ENCODE results near the gene IGFN1. TPM values are rescaled to one million over a fixed set of nuclear protein-coding genes. Genes with fewer than 3 reads are reported as not detected.

IGFN1 gene
- total and polyA plus RNA-seq, 2 of the 4 experiments (the other 2 are of a cell fraction) = 0.05 TPM; not detected in 1

DNA sequence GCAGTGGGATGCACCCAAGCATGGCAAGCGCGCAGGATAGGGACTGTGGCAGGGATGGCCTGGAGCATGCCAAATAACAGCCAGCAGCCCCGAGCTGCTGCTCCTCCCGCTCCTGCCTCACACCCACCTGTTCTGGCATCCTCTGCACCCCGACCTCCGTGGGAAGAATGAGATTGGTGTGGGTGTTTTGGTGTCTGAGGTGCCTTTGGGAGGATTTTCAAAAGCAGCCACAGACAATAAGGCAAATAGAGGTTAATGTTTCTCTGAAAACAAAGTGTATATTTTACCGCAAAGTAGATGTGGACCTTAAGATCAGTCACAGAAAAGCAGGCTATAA is 35.5 kb downstream of the IGFN1 start:
- no peak overlapping the region for H3K23ac ChIP-seq (ENCODE audit: low read depth, low read length)
- no peaks in the 10 kb centered on the region for H4K20me1 ChIP-seq (ENCODE audit: insufficient read depth, low read length)
- H4K8ac ChIP-seq (ENCODE audit: low read depth in 2 of 2, low read length in 2 of 2) = no peak overlapping the region
- intact Hi-C loops (cut with micrococcal nuclease) (no loop called here), dilution Hi-C loops (cut with HindIII; ENCODE audit: low sequenced_read_pairs, unreplicated experiment) (no loop called here), in situ Hi-C loops (cut with MboI; ENCODE audit: low sequenced_read_pairs) (loop anchor here (10.0 kb wide), 1 partner anchor 141 kb away; no protein-coding TSS in a partner anchor)
- H2BK20ac ChIP-seq (ENCODE audit: low read depth, low read length) = no peak overlapping the region
- H3K14ac ChIP-seq (replicated peaks; ENCODE audit: low read depth, low read length) = no peak overlapping the region
- no peak overlapping the region for H3K18ac ChIP-seq (ENCODE audit: low read depth, low read length)
- no peaks in the 10 kb centered on the region for H3K4me1 ChIP-seq (ENCODE audit: control insufficient read depth, insufficient read depth, low read length)
- no peak overlapping the region for H2AFZ ChIP-seq (replicated peaks; ENCODE audit: low read length, poor library complexity)
- no peak overlapping the region for H3K27ac ChIP-seq (ENCODE audit: insufficient read depth, low read length)
- ATAC-seq (ENCODE audit: low read depth) (no peak), DNase-seq (no peak)
- no peaks in the 10 kb centered on the region for H3K9me3 ChIP-seq (ENCODE audit: control insufficient read depth, insufficient read depth, low read length)
- peaks cover 26% of the 10 kb centered on the region for H3K27me3 ChIP-seq (ENCODE audit: control insufficient read depth, insufficient read depth, low read length)
- no peak overlapping the region for H3K9ac ChIP-seq (ENCODE audit: low read depth, low read length)
- no peak overlapping the region for H4K91ac ChIP-seq (ENCODE audit: insufficient read depth, low read depth, low read length)
- CTCF ChIA-PET = no interaction called here
- no TSS peak for BruUV-seq (replicated peaks)
- no peak overlapping the region for H2BK120ac ChIP-seq (ENCODE audit: low read depth, low read length)
- no peaks in the 10 kb centered on the region for H3K36me3 ChIP-seq (ENCODE audit: control insufficient read depth, insufficient read depth, low read length)
- no peak for TF ChIP-seq MAZ (IDR thresholded peaks at IDR 0.05; ENCODE audit: borderline replicate concordance, low read depth, low read length)
- TF ChIP-seq CHD1 (IDR thresholded peaks at IDR 0.05; ENCODE audit: low read depth, low read length) = no peak
- TF ChIP-seq, protein P1, sequence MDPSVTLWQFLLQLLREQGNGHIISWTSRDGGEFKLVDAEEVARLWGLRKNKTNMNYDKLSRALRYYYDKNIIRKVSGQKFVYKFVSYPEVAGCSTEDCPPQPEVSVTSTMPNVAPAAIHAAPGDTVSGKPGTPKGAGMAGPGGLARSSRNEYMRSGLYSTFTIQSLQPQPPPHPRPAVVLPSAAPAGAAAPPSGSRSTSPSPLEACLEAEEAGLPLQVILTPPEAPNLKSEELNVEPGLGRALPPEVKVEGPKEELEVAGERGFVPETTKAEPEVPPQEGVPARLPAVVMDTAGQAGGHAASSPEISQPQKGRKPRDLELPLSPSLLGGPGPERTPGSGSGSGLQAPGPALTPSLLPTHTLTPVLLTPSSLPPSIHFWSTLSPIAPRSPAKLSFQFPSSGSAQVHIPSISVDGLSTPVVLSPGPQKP (IDR thresholded peaks at IDR 0.05; ENCODE audit: borderline replicate concordance, low read depth, low read length) = no peak
- no peak for TF ChIP-seq SMC3 (IDR thresholded peaks at IDR 0.05; ENCODE audit: low read depth, low read length)
- no peak for TF ChIP-seq RAD21 (IDR thresholded peaks at IDR 0.05; ENCODE audit: low read length)
- no peak for TF ChIP-seq BHLHE40 (IDR thresholded peaks at IDR 0.05; ENCODE audit: low read depth, low read length)
- TF ChIP-seq, protein P2, sequence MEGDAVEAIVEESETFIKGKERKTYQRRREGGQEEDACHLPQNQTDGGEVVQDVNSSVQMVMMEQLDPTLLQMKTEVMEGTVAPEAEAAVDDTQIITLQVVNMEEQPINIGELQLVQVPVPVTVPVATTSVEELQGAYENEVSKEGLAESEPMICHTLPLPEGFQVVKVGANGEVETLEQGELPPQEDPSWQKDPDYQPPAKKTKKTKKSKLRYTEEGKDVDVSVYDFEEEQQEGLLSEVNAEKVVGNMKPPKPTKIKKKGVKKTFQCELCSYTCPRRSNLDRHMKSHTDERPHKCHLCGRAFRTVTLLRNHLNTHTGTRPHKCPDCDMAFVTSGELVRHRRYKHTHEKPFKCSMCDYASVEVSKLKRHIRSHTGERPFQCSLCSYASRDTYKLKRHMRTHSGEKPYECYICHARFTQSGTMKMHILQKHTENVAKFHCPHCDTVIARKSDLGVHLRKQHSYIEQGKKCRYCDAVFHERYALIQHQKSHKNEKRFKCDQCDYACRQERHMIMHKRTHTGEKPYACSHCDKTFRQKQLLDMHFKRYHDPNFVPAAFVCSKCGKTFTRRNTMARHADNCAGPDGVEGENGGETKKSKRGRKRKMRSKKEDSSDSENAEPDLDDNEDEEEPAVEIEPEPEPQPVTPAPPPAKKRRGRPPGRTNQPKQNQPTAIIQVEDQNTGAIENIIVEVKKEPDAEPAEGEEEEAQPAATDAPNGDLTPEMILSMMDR (conservative IDR thresholded peaks at IDR 0.05; ENCODE audit: low read depth, low read length) = no peak
- TF ChIP-seq POLR2A (IDR thresholded peaks at IDR 0.05; ENCODE audit: low read depth, low read length) = no peak
- TF ChIP-seq RCOR1 (IDR thresholded peaks at IDR 0.05; ENCODE audit: insufficient replicate concordance, low read length) = no peak
- no peak for TF ChIP-seq RFX5 (IDR thresholded peaks at IDR 0.05; ENCODE audit: low read depth, low read length)
- TF ChIP-seq CEBPB (IDR thresholded peaks at IDR 0.05; ENCODE audit: low read depth, low read length) = no peak
- TF ChIP-seq, protein P3, sequence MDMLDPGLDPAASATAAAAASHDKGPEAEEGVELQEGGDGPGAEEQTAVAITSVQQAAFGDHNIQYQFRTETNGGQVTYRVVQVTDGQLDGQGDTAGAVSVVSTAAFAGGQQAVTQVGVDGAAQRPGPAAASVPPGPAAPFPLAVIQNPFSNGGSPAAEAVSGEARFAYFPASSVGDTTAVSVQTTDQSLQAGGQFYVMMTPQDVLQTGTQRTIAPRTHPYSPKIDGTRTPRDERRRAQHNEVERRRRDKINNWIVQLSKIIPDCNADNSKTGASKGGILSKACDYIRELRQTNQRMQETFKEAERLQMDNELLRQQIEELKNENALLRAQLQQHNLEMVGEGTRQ (IDR thresholded peaks at IDR 0.05; ENCODE audit: low read depth, low read length) = no peak
- no peak overlapping the region for H2BK5ac ChIP-seq (ENCODE audit: low read depth, low read length, poor library complexity, severe bottlenecking)
- no peak overlapping the region for H3K4me3 ChIP-seq (ENCODE audit: insufficient read depth, low read depth, low read length)
- H3K4me2 ChIP-seq (ENCODE audit: low read depth, low read length) = no peak overlapping the region
- no peaks in the 10 kb centered on the region; the same call in 1 of the 2 replicates for H3K9me1 ChIP-seq (ENCODE audit: insufficient read depth, low read length)
- POLR2A ChIA-PET (ENCODE audit: unreplicated experiment) = no interaction called here
- H3K56ac ChIP-seq (ENCODE audit: extremely low read depth, insufficient read depth, low read length) = no peak overlapping the region
- H2AK9ac ChIP-seq (replicated peaks; ENCODE audit: low read depth, low read length, poor library complexity) = no peak overlapping the region
- H3K79me1 ChIP-seq (ENCODE audit: low read depth in 1 of 2, low read length in 2 of 2) = no peaks in the 10 kb centered on the region
- no peak overlapping the region for H2BK15ac ChIP-seq (ENCODE audit: low read depth, low read length)
- H3K4ac ChIP-seq (ENCODE audit: low read depth, low read length) = no peak overlapping the region
- no CpG with 5 or more reads among the region's 7 CpGs for WGBS, 2 experiments (ENCODE audit: extremely low coverage in 2 of 2, insufficient read length in 1 of 2)
- H2AK5ac ChIP-seq (ENCODE audit: low read depth, low read length) = no peak overlapping the region
- no peak overlapping the region for H4K5ac ChIP-seq (ENCODE audit: low read depth, low read length)
